ENCODE data around the gene WDR70. TPM values are rescaled to one million over a fixed set of nuclear protein-coding genes. Genes with fewer than 3 reads are reported as not detected.

Gene WDR70
- total and polyA plus RNA-seq, 2 of the 8 experiments (the other 6 are each of a cell fraction or from before 2014, with no cell fraction given): 10.6 to 37.4 TPM

DNA sequence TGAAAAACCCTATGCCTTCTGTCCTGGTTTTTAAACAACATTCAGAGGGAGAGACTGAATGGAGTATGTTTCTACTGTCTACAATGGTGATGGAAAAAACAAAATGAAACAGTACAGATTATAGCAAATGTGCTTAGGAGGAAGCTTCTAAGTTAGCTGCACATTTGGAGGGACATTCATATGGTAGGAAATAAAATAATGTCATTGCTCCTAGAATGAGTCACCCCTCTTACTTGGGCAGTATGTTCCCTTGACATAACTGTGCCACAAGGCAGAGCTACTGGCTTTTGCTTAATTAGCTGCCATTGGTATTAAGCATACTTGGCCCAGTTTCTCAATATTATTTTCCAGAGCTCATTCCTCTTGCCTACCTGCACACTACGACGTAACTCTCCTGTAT is 331.8 kb downstream of the WDR70 start:
- Histone ChIP-seq H3K9me3 (ENCODE audit: insufficient read depth in 2 of 2, low read depth in 1 of 2, low read length in 1 of 2) (no peaks in the 10 kb centered on the region), H4K20me1 (replicated peaks in 1 of 2; ENCODE audit: control insufficient read depth in 1 of 2, insufficient read depth in 2 of 2, low read length in 2 of 2) (no peaks in the 10 kb centered on the region), H3K9ac (replicated peaks in 1 of 4; ENCODE audit: extremely low read depth in 1 of 4, low read depth in 3 of 4, low read length in 3 of 4) (no peak overlapping the region), H2BK12ac (ENCODE audit: low read depth, low read length) (no peak overlapping the region), H3K18ac (ENCODE audit: extremely low read depth, low read length) (no peak overlapping the region), H3K79me2 (ENCODE audit: control insufficient read depth in 1 of 2, insufficient read depth in 2 of 2, low read length in 2 of 2) (no peaks in the 10 kb centered on the region), H3K4me3 (ENCODE audit: extremely low read depth in 1 of 4, insufficient read depth in 2 of 4, low read depth in 3 of 4, low read length in 4 of 4) (no peak overlapping the region), H3K27me3 (replicated peaks in 1 of 4; ENCODE audit: control insufficient read depth in 3 of 4, extremely low read depth in 1 of 4, insufficient read depth in 3 of 4, low read length in 3 of 4) (no peaks in the 10 kb centered on the region), H2BK120ac (replicated peaks; ENCODE audit: low read depth, low read length) (no peak overlapping the region), H2BK5ac (ENCODE audit: low read depth, low read length) (no peak overlapping the region), H2BK20ac (ENCODE audit: low read length) (no peak overlapping the region), H2BK15ac (ENCODE audit: low read length) (no peak overlapping the region), H3K23me2 (ENCODE audit: low read depth, low read length) (no peaks in the 10 kb centered on the region), H3K27ac (ENCODE audit: low read depth, low read length) (no peak overlapping the region), H2AFZ (ENCODE audit: low read length) (no peak overlapping the region), H3K56ac (replicated peaks; ENCODE audit: insufficient read length, low read depth, low read length) (no peak overlapping the region), H4K91ac (replicated peaks; ENCODE audit: insufficient read length, low read length) (no peak overlapping the region), H4K5ac (ENCODE audit: insufficient read length, low read depth, low read length) (no peak overlapping the region), H3K23ac (ENCODE audit: insufficient read length) (no peak overlapping the region), H3K4me1 (replicated peaks in 1 of 4; ENCODE audit: control insufficient read depth in 3 of 4, insufficient read depth in 4 of 4, low read length in 3 of 4) (no peaks in the 10 kb centered on the region), H3K4ac (replicated peaks; ENCODE audit: insufficient read length, low read depth, low read length) (no peak overlapping the region), H3K79me1 (ENCODE audit: low read depth, low read length) (no peaks in the 10 kb centered on the region), H4K8ac (ENCODE audit: extremely low read depth, insufficient read depth, low read length) (no peak overlapping the region), H3K14ac (ENCODE audit: insufficient read length) (no peak overlapping the region), H3K4me2 (ENCODE audit: insufficient read depth in 1 of 2, low read depth in 2 of 2, low read length in 2 of 2) (no peak overlapping the region), H2AK5ac (ENCODE audit: low read depth, low read length) (no peak overlapping the region), H3K36me3 (ENCODE audit: control insufficient read depth in 2 of 4, insufficient read depth in 4 of 4, low read length in 3 of 4) (no peaks in the 10 kb centered on the region)
- POLR2A ChIA-PET (ENCODE audit: partially characterized antibody): no interaction called here
- 82% methylated on average over 2 of the region's 2 CpGs; no CpG with 5 or more reads in 1 of the 2 experiments for WGBS, 2 experiments (ENCODE audit: extremely low coverage in 1 of 2, insufficient coverage in 1 of 2, insufficient read length in 1 of 2, insufficient replicate concordance in 2 of 2, low coverage in 1 of 2, low lambda C conversion rate in 2 of 2, missing lambda C conversion rate in 1 of 2)
- CTCF ChIA-PET (ENCODE audit: partially characterized antibody): interaction anchor here (0.9 to 4.9 kb wide), 2 partner anchors 10 to 13 kb away, joined by 3 to 37 read pairs; no protein-coding TSS in a partner anchor
- no peak for FAIRE-seq
- DNase-seq (ENCODE audit: low read depth in 1 of 2, low spot score in 2 of 2): no peak
- no peak for TF ChIP-seq RFX5 (IDR thresholded peaks at IDR 0.05; ENCODE audit: borderline replicate concordance, low read depth, low read length)
- TF ChIP-seq SP4 (IDR thresholded peaks at IDR 0.05; ENCODE audit: low read length): no peak
- TF ChIP-seq RBBP5 (IDR thresholded peaks at IDR 0.05; ENCODE audit: borderline replicate concordance, low read depth, low read length): no peak
- no peak for TF ChIP-seq FOSL1 (IDR thresholded peaks at IDR 0.05; ENCODE audit: insufficient read depth, low read depth, low read length)
- no peak for TF ChIP-seq EP300 (IDR thresholded peaks at IDR 0.05; ENCODE audit: borderline replicate concordance in 1 of 2, low read depth in 2 of 2, low read length in 2 of 2)
- no peak for TF ChIP-seq SIN3A (conservative IDR thresholded peaks at IDR 0.05 in 1 of 2, IDR thresholded peaks at IDR 0.05 in 1 of 2; ENCODE audit: low read depth in 1 of 2, low read length in 2 of 2)
- no peak for TF ChIP-seq JUN (IDR thresholded peaks at IDR 0.05; ENCODE audit: low read depth, low read length)
